Mucosa of gallbladder (tissue), 1 donor: ENCODE measurements around the gene ROCK2. TPM values are rescaled to one million over a fixed set of nuclear protein-coding genes. Genes with fewer than 3 reads are reported as not detected.
"Not testable (repeated sequence)": the region's sequence is repeated elsewhere in the genome, so short reads cannot be mapped to it uniquely, and the experiment has no call there.

ENCODE experiments used
- DNase-seq: peaks from one replicate; pipeline ENCODE4 v3.0.0-alpha.2; 2020; ENCODE audit warnings: low spot score
- total RNA-seq: library from RNA; stranded (reverse); gene quantifications from one replicate; pipeline ENCODE4 v1.2.1, GENCODE V29; 2021
- donor health status: DM: no; HTN: no; CAD: no.

Gene ROCK2
- total RNA-seq, 1 donor from 2014 or later: 42.2 TPM

GRCh38 chr2:11179899-11180298 is 164.5 kb downstream of the ROCK2 start:
- no peak for DNase-seq

DNA sequence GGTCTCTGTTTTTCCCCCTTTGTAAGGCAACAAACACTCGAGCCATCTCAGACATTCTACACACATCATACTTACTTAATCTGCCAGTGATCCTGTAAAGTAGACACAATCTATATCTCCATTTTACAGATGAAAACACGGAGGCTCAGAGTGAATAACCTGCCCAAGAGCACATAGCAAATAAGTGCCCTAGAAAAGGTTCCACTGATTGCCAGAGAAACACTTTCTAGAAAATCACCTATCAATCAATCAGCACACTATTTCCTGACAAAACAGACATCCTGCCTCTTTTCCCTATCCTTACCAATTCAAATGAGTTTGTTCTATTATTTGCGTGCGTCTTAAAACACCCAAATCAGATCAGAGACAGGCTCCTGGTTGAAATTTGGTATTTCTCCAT is 165.2 kb downstream of the ROCK2 start:
- no peak for DNase-seq

DNA sequence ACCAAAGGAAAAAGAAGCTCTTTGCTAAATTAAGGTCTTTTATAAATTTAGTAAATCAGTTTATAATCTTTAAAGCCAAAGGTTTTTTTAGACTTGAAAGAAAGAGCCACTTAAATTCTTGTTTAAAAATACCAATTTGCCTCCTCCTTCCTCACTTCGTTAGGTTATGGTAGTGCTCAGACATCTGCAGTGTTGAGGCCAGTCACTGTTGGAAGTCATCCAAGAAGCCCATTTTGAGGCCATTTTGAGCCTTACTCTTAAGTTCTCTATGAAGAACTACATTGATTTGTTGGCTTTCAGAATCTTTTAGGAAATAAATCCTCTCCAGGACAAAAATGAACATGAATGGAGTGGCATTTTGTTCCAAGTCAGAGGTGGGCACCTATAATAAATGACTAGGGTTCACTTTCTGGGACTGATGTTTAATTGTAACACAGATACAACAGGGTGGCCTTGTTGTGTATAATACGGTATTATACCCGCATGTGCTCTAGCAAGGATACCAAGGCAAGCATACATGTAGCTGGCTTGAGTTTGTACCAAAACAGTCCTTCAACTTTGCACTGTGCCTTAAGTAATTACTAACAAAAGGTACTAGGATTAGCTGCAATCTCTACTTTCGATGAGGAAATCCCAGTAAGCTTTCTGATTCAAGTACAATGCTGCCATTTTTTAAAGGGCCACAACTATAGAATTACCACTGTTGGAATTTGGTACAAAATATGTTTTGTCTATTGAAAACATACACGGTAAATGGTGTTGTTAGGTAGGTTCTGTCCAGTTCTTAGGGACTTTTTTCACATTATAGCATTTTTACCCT is 166.4 kb downstream of the ROCK2 start:
- DNase-seq: no peak

- DNase-seq: no peak
Observed at GRCh38 chr2:11175293-11175795, 169.1 kb downstream of the ROCK2 start.

DNA sequence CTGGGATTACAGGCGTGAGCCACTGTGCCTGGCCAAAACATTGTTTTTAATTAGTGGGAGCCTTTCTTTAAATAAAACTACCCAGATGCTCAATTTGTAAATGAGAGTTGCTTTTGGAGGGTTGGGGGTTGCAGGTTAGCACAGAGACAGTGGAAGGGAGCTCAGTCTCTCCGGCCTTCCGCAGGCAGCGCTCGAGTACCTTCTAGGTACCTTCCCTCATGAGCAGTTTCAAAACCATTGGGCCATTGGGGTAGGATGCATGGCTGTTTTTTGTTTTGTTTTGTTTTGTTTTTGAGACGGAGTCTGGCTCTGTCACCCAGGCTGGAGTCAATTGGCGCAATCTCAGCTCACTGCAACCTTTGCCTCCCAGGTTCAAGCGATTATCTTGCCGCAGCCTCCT is 170.2 kb downstream of the ROCK2 start:
- DNase-seq: no peak

- DNase-seq: peak; percentile 66
Observed at GRCh38 chr2:11169333-11169732, 175.1 kb downstream of the ROCK2 start.

DNA sequence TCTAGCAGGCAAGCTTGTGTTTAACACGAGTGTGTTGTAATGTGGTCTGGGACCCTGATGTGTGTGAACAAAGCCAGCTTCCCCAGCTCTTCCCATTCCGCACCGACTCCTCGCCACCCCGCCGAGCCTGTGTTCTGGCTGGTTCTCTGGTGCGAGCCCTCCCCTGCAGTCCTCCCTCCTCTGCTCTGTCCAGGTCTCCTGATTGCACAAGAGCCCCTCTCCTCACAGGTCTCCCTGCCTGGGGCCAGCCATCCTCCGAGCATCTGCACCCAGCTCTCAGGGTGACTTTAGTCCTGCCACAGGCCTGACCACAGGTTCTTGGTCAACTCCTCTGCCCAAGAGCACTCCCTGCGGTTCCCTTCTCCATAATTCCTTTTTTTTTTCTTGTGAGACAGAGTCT is 175.9 kb downstream of the ROCK2 start:
- DNase-seq: no peak

GRCh38 chr2:11166476-11166875 is 178.0 kb downstream of the ROCK2 start:
- DNase-seq: no peak

GRCh38 chr2:11165046-11165445 is 179.4 kb downstream of the ROCK2 start:
- not testable (repeated sequence) for DNase-seq

GRCh38 chr2:11163439-11164317 is 180.8 kb downstream of the ROCK2 start:
- DNase-seq: no peak

- DNase-seq: no peak
Observed at GRCh38 chr2:11161747-11162146, 182.7 kb downstream of the ROCK2 start.

DNA sequence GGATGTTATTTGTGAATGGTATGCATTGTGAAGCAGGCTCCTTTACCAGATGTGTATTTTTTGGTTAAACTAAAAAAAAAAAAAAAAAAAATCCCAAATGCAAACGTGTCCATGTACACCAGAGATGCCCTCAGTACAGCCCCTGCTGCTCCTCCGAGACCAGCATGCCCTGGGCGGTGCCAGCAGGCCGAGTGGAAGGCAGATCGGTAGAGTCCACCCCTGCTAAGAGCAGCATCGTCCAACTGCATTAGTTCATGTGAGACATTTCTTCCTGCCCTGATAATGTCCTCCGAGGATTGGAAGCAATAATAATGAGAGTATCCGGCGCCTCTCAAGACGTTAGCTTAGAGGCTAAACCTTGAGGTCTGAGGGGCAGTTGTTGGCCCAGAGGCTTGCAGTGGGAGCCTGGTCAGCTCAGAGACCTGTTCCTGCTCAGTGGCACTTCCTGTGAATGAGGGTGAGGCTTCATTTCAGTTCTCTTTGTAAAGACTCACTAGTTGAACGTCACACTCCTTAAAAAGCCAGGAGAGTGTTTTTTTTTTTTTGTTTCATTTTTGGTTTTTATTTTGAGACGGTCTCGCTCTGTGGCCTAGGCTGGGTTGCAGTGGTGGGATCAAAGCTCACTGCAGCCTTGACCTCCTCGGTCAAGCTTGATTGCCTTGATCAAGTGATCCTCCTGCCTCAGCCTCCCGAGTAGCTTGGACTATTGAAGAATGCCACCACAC is 183.5 kb downstream of the ROCK2 start:
- no peak for DNase-seq

GRCh38 chr2:11160256-11160655 is 184.2 kb downstream of the ROCK2 start:
- DNase-seq: no peak

DNA sequence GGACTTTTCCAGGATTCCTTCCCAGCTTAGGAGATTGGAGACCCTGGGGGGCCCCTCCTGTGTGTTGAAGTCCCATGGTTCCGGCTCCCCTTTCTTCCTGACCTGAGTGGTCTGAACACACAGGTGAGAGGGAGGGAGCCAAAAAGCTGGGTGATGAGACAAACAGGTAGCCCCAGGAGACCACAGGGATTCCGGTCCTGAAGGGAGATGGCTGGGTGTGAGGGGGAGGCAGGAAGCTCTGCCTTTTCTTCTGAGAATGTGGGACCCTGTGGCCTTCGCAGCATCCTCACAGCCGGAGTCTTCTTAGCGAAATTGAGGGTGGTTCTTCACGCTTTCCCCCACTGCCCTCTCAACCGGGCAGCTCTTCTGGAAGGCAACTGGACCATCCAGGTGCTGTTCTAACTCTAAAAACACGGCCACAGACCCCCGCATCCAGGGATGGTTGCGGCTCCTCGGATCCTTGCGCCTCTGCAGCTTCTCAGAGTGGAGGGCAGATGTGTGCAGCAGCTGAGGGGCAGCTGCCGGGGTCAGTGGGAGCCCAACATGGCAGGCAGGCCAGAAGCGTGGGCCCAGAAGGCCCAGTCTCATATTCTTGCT is 184.8 kb downstream of the ROCK2 start:
- no peak for DNase-seq

- no peak for DNase-seq
Observed at GRCh38 chr2:11158916-11159573, 185.4 kb downstream of the ROCK2 start.

- DNase-seq: no peak
Observed at GRCh38 chr2:11157731-11158130, 186.7 kb downstream of the ROCK2 start.

DNA sequence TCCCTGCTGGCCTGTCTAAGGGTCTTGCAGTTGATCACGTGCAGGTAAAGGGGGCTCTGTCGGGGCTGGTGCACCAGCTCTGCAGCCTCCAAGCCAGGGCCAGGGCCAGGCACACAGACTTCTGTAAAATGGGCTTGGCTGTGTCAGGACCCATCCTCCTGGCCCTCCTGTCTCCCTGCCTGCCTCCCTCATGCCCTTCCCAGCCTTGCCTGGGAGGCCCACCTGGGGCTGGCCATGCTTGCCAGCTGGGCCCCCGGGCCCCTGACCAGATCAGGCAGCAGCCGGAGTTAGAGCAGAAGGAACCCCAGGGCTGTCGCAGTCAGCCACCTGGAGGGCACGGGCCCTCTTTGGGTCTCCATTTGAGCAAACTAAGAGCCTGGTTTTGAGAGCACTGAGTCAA is 187.1 kb downstream of the ROCK2 start:
- DNase-seq: no peak

GRCh38 chr2:11156396-11157075 is 187.9 kb downstream of the ROCK2 start:
- DNase-seq: no peak

DNA sequence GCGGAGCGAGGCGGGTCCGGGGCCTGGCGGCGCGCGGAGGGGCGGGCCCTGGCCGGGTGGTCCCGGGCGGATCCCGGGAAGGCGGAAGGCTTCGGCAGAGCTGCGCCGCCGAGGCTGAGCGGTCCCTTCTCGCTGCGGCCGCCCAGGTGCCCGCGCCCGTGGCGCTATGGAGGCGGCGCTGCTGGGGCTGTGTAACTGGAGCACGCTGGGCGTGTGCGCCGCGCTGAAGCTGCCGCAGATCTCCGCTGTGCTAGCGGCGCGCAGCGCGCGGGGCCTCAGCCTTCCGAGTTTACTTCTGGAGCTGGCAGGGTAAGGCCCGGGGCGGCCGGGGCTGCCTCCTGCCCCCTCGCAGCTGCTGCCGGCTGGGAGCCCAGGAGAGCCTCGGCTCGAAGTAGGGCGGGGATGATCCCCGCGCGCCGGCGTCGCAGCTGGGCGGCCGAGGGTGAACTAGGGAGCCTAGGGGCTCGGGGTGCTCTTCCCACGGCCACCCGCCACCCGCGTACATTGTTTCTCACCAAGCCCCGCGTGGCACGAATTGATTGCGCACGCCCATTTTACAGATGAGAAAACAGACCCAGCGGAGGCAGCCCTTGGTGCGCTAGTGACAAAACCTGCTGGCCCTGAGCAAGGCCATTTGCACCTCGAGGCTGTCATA is 188.9 kb downstream of the ROCK2 start, which contains the start of gene SLC66A3:
Gene SLC66A3 (plus strand): TSS at position 87 of the 655 bp plus-strand sequence. CDS start 80 bp downstream, at position 167.
- no peak for DNase-seq

DNA sequence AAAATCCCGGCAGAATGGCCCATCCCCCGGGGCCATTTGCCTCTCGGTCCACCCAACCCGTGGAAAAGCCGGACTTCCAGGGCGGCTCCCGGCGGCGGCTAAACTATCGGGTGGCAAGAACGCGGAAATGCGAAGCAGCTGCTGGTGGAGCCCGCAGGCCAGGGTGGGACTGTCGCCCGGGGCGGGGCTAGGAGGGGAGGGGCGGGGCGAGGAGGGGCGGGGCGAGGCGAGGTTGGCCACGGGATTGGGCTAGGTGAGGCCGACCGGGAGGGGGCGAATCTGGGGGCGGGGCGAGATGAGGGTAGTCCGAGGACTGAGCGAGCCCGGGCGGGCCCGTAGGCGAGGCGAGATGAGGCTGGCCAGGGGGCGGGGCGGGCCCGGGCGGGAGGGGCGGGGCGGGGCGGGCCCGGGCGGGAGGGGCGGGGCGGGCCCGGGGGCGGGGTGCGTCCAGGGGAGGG is 189.5 kb downstream of the ROCK2 start:
- peak; percentile 98 for DNase-seq
